Liver (tissue), 3 donors: Measurements from ENCODE around the gene TMEM161A.

Source experiments
- ATF3 ChIP-seq: IDR thresholded peaks from 2 replicates; pipeline ENCODE4 v1.6.1; 2016; ENCODE audit warnings: antibody characterized with exemption
- CTCF ChIP-seq: fragments of 150-350 bp; IDR thresholded peaks from 2 replicates; pipeline ENCODE4 v1.5.1; 2017; ENCODE audit warnings: improper control_type of control experiment, low read depth, low read length; ENCODE audit not compliant: missing input control
- EGR1 ChIP-seq, 2 donors: IDR thresholded peaks; 2 replicates each; pipeline ENCODE4 v1.6.1; 2016 to 2018; ENCODE audit warnings: antibody characterized with exemption in 2 of 2, low read depth in 2 of 2
- FOXA1 ChIP-seq: IDR thresholded peaks from 2 replicates; pipeline ENCODE4 v1.6.1; 2016; ENCODE audit warnings: antibody characterized with exemption
- GABPA ChIP-seq, 2 donors: IDR thresholded peaks in 1 of 2; conservative IDR thresholded peaks in 1 of 2; 2 replicates each; pipeline ENCODE4 v1.6.1; 2016; ENCODE audit warnings: antibody characterized with exemption in 2 of 2, mild to moderate bottlenecking in 1 of 2, moderate library complexity in 1 of 2
- MAX ChIP-seq: IDR thresholded peaks from 2 replicates; pipeline ENCODE4 v1.6.1; 2016; ENCODE audit warnings: antibody characterized with exemption
- REST ChIP-seq: IDR thresholded peaks from 2 replicates; pipeline ENCODE4 v1.6.1; 2016; ENCODE audit warnings: antibody characterized with exemption, mild to moderate bottlenecking
- RXRA ChIP-seq, 2 donors: IDR thresholded peaks; 2 replicates each; pipeline ENCODE4 v1.6.1; 2017 to 2018; ENCODE audit warnings: antibody characterized with exemption in 2 of 2, mild to moderate bottlenecking in 1 of 2
- TAF1 ChIP-seq: conservative IDR thresholded peaks from 2 replicates; pipeline ENCODE4 v1.6.1; 2016; ENCODE audit warnings: antibody characterized with exemption, mild to moderate bottlenecking
- donor health status: healthy.
- donor health status: healthy.

GRCh38 chr19:19159534-19159933 is 21.3 kb upstream of the TMEM161A start:
- TF ChIP-seq MAX (no peak), GABPA (IDR thresholded peaks at IDR 0.05 in 1 of 2, conservative IDR thresholded peaks at IDR 0.05 in 1 of 2) (no peak), CTCF (no peak), TAF1 (no peak), EGR1 (IDR thresholded peaks at IDR 0.05; ENCODE audit: low read depth in 2 of 2) (no peak), RXRA (IDR thresholded peaks at IDR 0.05) (no peak), REST (no peak), FOXA1 (no peak), ATF3 (no peak)
